GM18870 (cell line): ENCODE data around the gene HNRNPA2B1.
"Not testable (repeated sequence)": the region's sequence is repeated elsewhere in the genome, so short reads cannot be mapped to it uniquely, and the experiment has no call there.

Source experiments
- ATAC-seq: cut with Tn5 transposase; IDR thresholded peaks from one replicate; pipeline ENCODE4 v1.9.1; 2021; ENCODE audit warnings: moderate library complexity; ENCODE audit not compliant: unreplicated experiment

HNRNPA2B1 gene

DNA sequence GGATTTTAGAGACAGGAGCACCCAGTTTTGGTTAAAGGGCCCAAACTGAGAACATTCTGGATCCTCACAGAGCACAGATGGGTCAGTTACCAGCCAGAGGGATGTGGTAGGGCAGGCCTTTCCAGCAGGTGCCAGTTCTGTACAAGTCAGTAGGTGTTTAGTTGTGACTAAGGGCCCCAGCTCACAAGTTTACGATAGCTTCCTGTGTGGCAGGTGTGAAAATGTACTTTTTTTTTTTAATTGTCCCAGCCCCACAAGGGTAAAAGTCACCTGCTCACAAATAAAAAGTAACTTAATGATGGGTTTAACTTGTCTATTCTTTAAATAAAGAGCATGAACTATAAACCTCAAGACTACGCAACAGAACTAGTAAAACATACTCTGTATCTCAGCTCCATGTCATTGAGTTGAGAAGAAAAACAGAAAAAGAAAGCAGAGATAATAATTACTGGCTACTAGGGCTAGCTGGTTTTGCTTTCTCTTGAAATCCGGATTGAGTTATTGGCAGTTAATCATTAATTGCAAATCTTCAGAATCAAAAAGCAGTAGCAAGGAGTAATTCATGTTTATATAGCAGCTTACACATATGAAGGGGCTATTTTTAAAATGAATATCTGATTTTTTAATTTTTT lies 33.1 kb downstream of the HNRNPA2B1 start:
- ATAC-seq, result peak; percentile 76

DNA sequence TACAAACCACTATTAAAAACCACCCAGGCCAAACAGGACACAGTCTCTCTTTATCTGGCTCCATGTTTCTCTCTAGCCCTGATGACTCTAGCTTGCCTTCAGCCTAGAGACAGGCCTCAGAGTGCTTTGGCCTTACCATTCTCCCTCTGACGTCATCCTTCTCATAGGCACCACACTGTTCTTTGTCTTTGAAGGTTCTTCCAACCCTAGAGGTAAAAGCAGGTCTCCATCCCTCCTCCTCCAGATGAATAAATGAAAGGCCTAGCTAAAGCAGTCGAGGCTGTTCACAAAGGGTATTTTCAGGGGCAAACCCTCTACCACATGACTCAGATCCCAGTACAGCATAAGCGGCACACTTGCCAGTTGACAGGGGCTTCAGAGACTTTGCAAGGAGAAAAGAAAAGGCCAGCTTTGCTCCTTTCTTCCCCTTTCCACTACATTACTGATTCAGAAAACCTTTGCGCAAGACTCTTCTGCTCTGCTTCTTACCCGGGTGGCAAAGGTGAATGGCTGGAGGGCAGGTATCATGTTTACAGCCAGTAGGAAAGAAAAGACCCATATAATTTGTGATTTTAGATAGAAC lies 33.8 kb downstream of the HNRNPA2B1 start:
- no peak for ATAC-seq

DNA sequence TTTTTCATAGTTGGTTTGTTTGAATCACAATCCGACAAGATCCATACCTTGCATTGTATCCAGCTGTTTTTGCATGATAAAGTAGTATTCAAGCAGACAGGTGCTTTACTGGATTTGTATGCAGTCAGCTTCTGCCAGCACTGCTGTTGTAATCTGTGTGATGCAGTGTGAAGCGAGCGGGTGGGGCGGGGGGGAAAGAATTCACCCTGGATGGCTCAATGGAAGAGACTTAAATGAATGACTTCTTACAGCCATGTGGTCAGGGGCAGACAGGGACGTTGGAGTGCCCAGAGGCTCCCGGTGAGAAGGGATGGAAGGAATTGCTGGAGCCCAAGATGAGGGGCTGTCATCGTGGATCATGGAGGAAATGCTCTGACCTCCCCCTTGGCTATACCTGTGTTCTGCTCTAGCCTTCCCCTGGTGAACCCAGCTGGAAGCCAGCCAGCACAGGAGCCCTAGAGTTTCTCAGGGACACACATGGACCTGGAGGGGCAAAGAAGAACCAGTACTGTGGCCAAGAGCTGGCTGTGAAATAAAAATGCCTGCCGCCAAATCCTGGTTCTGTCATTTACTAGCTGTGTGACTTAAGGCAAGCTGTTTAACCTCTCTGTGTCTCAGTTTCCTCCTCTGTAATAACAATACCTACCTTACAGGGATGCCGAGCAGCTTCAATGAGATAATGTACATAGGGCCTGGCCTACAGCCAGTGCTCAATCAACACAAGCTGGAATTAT lies 34.4 kb downstream of the HNRNPA2B1 start:
- ATAC-seq, result no peak

DNA sequence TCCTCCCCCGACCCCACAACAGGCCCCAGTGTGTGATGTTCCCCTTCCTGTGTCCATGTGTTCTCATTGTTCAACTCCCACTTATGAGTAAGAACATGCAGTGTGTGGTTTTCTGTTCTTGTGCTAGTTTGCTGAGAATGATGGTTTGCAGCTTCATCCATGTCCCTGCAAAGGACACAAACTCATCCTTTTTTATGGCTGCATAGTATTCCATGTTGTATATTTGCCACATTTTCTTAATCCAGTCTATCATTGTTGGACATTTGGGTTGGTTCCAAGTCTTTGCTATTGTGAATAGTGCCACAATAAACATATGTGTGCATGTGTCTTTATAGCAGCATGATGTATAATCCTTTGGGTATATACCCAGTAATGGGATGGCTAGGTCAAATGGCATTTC lies 36.7 kb downstream of the HNRNPA2B1 start:
- not testable (repeated sequence) for ATAC-seq

DNA sequence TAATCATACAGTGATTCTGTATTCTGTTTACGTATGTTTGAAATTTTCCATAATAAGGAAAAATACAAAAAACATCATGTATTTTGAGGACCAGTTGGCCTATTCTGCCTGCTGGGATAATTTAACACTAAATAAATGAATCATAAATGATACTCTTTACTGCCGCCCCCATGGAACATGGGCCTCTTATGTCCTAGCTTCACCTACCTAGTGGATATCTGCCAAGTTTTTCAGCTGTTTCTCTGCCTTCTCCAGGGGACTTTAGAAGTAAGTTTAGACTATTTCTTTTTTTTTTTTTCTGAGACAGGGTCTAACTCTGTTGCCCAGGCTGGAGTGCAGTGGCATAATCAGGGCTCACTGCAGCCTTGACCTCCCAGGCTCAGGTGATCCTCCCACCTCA lies 38.1 kb downstream of the HNRNPA2B1 start:
- no peak for ATAC-seq

DNA sequence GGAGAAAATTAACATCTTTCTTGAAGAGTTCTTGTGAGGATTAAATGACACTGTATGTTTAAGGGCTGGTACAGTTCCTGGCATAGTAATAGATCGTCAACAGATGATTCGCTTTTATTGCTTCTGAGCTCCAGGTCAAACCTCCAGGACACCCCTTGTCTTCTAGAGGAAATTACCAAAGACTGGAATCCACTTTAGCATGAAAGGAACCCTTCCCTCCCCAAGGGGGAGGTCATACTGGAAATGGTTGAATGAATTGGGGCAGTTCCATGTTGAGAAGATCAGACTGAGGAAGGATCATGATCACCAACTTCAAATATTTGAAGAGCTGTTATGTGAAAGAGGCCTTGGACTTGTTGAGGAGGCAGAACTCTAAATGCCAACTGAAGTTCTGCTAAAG lies 39.6 kb downstream of the HNRNPA2B1 start:
- ATAC-seq, result no peak

DNA sequence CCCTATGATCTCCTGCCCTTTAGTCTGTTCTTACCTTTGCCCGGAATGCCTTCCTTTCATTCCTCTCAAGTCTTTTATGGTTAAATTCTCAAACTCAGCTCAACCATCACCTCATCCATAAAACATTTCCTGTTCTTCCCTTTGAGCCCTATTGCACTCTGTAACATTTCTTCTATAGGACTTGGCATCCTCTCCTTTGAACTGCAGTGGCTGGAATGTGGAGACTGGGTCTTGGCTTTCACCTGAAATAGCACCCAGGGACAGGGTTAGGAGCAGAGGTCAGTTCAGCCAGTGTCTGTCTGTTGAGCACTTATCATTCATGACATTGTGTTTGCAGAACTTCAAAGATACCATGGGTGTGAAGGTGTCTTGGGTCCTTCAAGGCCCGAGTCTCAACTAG lies 41.3 kb downstream of the HNRNPA2B1 start:
- no peak for ATAC-seq

DNA sequence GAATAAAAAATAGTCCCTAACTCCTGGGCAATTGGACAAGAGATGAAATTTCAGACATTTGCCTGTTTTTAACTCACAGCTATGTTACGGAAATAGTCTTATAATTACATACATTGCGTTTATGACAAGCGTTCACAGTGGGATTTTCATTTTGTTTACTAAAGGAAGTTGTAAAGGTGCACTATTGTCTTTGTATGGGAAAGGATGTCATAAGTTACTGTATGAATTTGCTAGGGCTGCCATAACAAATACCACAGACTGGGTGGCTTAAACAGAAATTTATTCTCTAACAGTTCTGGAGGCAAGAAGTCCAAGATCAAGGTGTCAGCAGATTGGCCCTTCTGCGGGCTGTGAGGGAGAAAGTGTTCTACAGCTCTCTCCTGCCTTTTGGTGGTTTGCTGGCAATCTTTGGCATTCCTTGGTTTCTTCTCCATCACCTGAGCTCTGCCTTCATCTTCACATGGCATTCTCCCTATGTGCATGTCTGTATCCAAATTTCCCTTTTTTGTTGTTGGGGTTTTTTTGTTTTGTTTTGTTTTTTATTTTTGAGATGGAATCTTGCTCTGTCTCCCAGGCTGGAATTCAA lies 42.9 kb downstream of the HNRNPA2B1 start:
- no peak for ATAC-seq

DNA sequence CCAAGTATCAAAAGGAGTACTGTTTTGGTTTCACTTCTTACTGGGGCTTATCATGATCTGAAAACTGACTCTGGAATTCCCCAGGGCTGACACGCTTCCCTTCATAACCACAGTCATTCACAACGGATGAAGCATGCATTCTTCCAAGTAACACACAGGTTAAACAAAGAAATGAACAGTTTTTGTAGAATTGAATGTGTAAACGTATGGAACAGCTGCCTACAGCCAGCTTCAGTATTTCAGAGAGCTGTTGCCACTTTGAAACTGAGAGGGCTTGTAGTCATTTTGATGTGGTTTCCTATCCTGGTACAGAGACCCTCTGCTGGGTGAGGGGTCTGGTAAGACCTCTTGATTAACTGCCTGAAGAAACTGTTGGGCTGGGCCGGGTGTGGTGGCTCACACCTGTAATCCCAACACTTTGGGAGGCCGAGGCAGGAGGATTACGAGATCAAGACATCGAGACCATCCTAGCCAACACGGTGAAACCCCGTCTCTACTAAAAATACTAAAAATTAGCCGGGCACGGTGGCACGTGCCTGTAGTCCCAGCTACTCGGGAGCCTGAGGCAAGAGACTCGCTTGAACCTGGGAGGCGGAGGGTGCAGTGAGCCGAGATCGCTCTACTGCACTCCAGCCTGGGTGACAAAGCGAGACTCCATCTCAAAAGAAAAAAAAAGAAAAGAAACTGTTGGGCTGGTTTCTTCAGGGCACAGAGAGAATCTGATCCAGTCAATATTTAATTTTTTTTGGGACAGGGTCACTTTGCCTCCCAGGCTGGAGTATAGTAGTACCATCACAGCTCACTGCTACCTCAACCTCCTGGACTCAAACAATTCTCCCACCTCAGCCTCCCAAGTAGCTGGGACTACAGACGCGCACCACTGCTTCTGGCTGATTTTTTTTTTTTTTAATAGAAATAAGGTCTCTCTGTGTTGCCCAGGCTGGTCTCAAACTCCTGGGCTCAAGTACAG lies 43.8 kb downstream of the HNRNPA2B1 start:
- peak; percentile 46 for ATAC-seq

DNA sequence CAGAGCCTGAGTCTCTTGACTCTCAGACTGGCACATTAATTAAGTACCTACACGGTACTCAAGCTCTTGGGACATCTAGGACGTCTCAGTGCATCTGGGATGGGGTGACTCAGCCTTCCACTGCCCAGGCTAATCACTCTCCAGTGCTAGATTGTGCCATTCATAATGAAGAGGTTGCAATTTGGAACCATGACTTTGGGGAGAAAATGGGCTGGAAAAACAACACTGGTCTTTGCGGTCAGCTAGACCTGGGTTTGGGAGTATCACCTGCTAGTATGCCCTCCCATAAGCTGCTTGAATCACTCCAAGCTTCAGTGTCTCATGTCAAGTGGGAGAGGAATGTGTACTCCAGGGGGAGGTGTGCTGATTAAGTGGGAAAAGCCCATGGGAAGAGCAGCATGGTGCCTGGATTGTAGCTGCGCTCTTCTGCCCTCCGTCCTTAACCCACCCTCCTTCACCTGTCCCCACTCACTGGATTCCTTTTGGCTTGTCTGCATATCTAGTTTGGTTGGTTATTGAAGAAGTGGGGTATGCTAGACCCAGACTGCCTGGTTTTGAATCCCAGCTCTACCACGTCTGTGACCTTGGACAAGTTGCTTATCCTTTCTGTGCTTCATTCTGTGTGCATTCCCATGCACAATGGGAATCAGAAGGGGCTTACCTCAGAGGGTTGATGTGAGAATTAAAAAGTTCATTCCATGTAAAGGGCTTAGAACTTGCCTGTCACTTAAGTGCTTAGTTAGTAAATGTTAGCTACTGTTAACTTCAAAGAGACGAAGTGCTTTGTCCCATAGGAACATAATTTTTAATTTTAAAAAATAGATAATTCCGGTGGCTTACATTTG lies 44.8 kb downstream of the HNRNPA2B1 start:
- no peak for ATAC-seq

DNA sequence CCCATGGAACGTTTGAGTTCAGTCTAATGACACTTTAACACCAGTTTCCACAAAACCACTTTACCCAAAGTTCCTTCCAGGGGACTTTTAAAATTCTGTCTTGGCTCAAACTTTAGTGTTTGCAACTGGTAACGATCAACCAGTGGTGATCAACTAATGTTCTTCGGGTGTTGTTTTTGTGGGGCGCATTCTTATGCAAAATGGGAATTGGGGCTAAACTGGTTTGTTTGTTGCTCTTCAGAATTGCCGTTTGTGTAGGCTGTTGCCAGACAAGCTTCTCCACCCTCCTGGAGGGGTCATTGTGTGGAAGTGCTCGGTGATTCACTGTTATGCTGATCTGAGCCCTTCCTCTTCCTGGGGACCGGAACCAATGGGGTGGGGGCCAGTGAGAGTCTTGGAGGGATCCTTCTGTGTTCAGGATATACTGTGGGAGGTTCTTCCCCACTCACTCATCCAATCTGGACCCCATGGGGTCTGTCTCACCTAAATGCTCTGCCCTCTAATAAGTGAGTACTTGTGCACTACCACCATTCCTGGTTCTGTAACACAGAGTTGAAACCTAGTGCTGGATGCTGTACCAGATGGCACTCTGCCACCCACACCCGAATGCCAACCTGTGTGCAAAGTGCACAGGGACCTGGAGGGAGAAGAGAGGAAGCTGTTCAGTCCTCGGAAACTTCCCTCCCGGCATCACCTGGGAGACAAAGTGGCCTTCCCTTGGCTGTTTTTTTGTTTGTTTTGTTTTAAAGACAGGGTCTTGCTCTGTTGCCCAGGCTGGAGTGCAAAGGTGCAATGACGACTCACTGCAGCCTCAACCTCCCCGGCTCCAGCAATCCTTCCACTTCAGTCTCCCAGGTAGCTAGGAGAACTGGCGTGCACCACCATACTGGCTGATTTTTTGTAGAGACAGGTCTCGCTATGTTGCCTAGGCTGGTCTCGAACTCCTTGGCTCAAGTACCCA lies 46.4 kb downstream of the HNRNPA2B1 start:
- ATAC-seq, result no peak

DNA sequence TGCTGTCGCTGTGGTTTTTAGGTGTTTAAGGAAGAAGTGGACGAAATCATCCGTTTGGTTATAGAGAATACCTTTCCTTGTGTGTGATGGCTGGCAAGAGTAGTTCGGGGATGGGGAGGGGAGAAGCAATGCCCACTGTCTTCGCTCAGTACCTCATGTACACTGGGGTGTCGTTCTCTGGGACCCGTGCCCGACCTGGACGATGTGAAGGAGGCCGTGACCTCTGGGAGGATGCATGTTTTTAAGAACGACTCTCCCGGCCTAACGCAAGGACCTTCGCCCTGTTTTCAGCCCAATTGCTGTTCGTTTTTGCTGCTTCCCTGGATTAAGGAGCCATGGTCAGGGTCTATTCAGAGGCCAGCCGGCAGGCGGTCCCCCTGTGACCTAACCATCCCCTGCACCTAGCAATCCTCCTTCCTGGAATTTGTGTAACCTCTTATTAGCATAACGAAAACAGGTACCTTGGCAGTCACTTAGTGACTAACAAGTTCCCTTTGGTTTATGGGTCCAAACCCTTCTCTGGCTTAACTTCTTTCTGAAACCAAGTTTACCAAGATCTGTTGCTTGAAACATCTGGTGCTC lies 47.2 kb downstream of the HNRNPA2B1 start:
- ATAC-seq, result no peak

DNA sequence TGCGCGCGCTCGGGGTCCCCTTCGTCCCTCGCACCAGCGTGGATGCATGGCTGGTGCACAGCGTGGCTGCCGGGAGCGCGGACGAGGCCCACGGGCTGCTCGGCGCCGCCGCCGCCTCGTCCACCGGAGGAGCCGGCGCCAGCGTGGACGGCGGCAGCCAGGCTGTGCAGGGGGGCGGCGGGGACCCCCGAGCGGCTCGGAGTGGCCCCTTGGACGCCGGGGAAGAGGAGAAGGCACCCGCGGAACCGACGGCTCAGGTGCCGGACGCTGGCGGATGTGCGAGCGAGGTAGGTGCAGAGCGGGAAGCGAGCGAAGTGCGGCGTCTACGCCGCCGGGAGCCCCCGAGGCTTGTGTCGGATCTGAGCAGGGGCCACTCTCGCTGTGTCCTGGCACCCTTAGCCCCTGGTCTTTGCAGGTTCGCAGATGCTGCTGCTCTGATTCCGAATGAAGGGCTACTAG lies 47.7 kb downstream of the HNRNPA2B1 start:
- ATAC-seq, result not testable (repeated sequence)

DNA sequence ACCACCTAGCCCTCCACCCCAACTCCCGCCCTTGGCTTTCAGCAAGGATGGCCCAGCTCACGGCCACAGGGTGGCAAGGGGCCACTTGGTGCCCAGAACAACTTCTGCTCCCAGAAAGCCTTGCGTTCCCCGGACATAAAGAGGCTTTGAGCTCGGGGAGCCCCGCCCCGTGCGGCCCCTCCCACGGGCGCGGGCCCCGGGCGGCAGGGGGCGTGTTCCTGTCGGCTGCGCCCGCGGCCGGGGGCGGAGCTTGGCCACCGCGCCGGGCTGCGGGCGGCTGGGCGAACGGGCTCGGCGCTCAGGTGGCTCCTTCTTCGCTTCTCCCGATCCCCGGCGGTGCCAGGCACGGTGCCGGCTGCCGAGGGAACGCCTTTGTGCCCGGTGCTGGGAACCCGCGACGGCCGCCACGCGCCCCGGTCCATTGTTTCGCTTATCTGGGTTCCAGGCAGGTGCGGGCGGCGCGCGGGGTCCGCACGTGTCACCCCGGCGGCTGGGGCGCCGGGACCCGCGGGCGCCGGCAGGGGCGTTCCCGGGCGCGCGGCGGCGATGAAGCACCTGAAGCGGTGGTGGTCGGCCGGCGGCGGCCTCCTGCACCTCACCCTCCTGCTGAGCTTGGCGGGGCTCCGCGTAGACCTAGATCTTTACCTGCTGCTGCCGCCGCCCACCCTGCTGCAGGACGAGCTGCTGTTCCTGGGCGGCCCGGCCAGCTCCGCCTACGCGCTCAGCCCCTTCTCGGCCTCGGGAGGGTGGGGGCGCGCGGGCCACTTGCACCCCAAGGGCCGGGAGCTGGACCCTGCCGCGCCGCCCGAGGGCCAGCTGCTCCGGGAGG lies 48.4 kb downstream of the HNRNPA2B1 start, which contains the start of gene NFE2L3:
Gene NFE2L3, plus strand, starts transcription at position 246 of the 829 bp plus-strand sequence. Its CDS starts 301 bp downstream, at position 547.
- peak; percentile 37 for ATAC-seq

DNA sequence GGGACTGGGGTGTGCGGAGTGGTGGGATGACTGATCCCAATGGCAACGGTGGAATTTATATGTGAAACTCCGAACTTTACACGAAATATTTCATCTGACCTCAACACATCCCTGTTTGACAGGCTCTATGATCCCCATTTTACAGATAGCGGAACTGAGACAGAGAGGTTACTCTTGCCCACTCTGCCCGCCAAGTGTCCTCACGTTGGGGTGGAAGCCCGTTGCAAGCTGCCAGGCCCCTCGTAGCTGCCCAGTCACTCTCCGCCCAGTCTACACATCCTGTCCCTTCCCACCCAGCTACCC lies 48.9 kb downstream of the HNRNPA2B1 start:
- ATAC-seq, result no peak

DNA sequence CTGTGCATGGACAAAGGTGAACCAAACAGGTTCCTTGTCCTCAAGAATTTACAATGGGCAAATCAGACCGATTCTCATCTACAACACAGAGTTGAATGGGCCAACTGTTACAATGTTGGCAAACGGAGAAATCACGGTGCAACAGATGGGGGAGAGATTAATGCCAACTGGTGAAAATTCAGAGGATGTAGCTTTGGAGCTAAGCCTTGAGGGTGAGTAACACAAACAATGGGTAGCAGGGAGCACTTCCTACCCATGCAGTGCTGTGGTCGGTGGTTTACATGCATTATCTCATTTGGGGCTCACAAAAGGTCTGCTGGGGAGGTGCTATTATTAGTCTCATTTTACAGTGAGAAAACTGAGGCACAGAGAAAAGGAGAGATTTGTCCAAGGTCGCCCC lies 49.5 kb downstream of the HNRNPA2B1 start:
- no peak for ATAC-seq

DNA sequence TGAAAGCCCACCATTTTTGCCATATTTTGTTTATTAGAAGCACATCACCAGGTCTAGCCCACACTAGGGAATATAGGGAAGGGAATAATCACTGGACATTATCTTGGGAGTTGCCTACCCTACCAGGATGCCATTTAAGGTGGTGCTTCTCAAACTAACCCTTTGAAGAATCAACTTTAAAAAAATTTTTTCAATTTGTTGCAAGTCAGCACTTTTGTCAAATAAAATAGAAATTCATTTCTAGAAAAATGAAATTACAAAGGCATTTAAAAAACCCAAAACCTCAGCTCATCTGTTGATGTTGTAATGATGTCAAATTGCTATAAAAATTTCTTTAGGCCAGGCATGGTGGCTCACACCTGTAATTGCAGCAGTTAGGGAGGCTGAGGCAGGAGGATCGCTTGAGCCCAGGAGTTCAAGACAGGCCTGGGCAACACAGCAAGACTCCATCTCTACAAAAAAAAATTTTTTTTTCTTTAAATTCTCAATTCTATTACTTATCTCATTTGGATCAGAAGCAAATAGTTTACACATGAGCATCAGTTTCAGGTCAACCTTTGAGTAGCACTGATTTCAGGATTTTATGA lies 51.1 kb downstream of the HNRNPA2B1 start:
- no peak for ATAC-seq
